GM19372 (cell line): ENCODE measurements around the gene SLC35G3.
"Not testable (repeated sequence)": the region's sequence is repeated elsewhere in the genome, so short reads cannot be mapped to it uniquely, and the experiment has no call there.

Experiments
- ATAC-seq: cut with Tn5 transposase; IDR thresholded peaks from one replicate; pipeline ENCODE4 v1.9.1; 2021; ENCODE audit warnings: mild to moderate bottlenecking, low read depth, moderate library complexity; ENCODE audit not compliant: unreplicated experiment

Gene SLC35G3

GRCh38 chr17:35167666-35168065, 26.5 kb downstream of the SLC35G3 start:
- ATAC-seq, result no peak

- ATAC-seq, result no peak
These were observed 27.1 kb downstream of the SLC35G3 start for GRCh38 chr17:35167046-35167445.

GRCh38 chr17:35166526-35166925, 27.7 kb downstream of the SLC35G3 start:
- ATAC-seq, result no peak

GRCh38 chr17:35164716-35165115, 29.5 kb downstream of the SLC35G3 start:
- no peak for ATAC-seq

GRCh38 chr17:35163886-35164285, 30.3 kb downstream of the SLC35G3 start:
- no peak for ATAC-seq

- no peak for ATAC-seq
These were observed 31.4 kb downstream of the SLC35G3 start for GRCh38 chr17:35162755-35163154.

GRCh38 chr17:35161281-35161761, 32.9 kb downstream of the SLC35G3 start:
- no peak for ATAC-seq

- ATAC-seq, result no peak
These were observed 33.6 kb downstream of the SLC35G3 start for GRCh38 chr17:35160354-35161201.

GRCh38 chr17:35159940-35160339, 34.3 kb downstream of the SLC35G3 start:
- ATAC-seq, result no peak

GRCh38 chr17:35155246-35155645, 38.9 kb downstream of the SLC35G3 start:
- ATAC-seq, result no peak

GRCh38 chr17:35154196-35155165, 39.7 kb downstream of the SLC35G3 start:
- ATAC-seq, result no peak

GRCh38 chr17:35152421-35153140, 41.6 kb downstream of the SLC35G3 start:
- ATAC-seq, result no peak

GRCh38 chr17:35151080-35151479, 43.1 kb downstream of the SLC35G3 start:
- not testable (repeated sequence) for ATAC-seq

GRCh38 chr17:35149941-35150340, 44.3 kb downstream of the SLC35G3 start:
- ATAC-seq, result no peak

GRCh38 chr17:35148144-35148543, 46.0 kb downstream of the SLC35G3 start:
- ATAC-seq, result no peak

- ATAC-seq, result no peak
These were observed 46.8 kb downstream of the SLC35G3 start, which contains the start of gene UNC45B for GRCh38 chr17:35147375-35147905. Gene UNC45B, plus strand, starts transcription at chr17:35147817. Its CDS starts 447 bp downstream, at chr17:35148264.

- no peak for ATAC-seq
These were observed 47.9 kb downstream of the SLC35G3 start for GRCh38 chr17:35146214-35146833.

GRCh38 chr17:35144840-35145239, 49.4 kb downstream of the SLC35G3 start:
- no peak for ATAC-seq
